Stimulated activated CD4-positive, alpha-beta T cell treated with anti-CD3 and anti-CD28 coated beads, Interleukin-4, amount 100 ng/mL, for 4 hours (primary cell): Measurements from ENCODE around the gene CAPS.
A peak's percentile ranks its signal among the peaks of the same experiment; 100 is the strongest.
"Not testable (repeated sequence)": the region's sequence is repeated elsewhere in the genome, so short reads cannot be mapped to it uniquely, and the experiment has no call there.

ENCODE experiments used
- DNase-seq, 2 experiments: peaks; one replicate each; pipeline ENCODE4 v3.0.0-alpha.2; 2020

Gene CAPS

DNA sequence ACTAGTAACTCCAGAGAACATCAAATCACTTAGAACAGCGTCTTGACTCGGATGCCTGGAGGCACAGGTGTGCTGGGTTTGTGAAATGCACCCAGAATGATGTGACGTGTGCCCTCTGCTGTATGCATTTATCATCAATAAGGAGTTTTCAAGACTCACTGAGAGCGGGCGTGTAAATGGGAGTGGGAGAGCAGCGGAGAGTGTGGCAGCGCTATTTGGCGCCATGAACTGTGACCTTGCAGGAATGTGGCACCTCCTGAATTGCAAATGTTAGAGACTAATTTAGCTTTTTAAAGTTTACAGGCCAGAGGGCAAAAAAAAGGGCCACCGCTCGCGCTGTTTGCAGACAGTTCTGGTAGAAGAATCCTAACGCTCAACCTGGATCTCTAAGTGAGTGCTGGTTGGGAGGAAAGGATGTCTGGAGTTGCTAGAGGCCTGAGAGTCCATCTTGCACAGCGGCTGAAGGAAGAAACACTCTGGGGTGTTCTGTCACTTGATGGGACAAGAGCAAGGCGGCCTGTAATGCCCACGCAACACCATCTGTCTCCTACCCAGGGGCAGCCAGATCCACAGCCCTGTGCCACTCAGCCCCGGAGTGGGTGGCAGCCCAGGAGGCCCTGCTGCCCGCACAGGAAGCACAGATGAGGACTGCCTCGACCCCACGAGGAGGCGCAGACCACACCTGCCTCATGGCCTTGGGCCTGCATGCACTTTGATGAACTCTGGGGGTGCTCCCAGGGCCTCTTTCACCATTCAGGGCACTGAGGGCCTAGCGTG lies 44.2 kb downstream of the CAPS start:
- no peak for DNase-seq

DNA sequence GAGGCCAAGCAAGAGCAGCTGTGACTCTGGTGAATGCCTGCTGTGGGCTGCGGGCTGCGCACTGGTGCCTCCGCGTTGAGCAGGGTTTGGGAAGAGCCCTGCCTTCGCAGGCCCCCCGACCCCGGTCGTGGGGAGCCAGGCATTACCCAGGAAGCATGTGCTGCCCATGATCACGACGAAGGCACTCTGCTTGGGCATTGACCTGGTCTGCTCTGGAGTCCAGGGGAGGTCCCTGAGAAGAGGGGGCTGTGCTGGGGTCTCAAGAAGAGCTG lies 44.7 kb downstream of the CAPS start:
- DNase-seq, result no peak

- DNase-seq, result no peak
Observed at GRCh38 chr19:5959260-5960004, 45.4 kb downstream of the CAPS start.

DNA sequence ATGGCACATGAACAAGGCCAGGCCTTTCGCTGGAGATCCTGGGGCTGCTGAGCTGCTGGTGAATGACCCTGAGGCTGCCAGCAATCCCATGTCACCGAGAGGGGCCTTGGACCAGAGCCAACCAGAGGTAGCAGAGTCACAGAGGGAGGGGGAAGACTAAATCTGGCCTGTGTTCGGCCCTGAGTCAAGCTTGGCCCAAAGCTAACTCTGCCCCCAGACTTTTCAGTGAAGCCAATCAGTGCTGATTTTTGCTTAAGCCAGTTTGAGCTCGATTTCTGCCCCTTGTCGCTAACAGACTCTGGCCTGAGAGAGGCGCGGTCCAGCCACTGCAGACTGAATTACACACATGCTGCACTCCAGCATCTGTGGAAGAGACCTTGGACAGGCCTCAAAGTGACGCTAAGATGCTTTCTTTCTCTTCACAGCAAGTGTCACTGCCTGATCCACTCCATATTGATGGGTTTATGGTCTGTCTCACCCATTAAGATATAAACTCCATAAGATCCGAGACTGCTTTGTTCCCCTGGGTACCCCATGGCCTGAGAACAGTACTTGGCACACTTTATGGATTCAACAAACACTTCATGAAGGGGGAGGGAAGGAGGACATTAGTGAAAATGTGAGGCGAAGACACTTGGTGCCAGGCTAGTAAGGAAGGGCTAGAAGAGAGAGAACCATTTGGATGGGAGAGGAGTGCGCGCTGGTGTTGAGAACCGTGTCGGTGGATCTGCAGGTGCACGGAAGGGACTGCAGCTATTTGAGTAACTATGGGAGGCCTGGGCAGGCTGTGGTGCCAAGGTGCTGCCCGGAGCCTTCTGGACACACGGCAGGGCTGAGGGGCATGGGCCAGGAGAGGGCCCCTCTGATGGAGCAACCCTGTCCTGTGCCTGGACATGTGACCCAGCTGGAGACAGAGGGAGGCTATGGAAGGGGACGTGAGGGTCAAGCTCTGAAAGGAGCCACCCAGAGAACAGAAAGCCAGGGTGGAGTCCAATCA lies 46.2 kb downstream of the CAPS start:
- no peak for DNase-seq

DNA sequence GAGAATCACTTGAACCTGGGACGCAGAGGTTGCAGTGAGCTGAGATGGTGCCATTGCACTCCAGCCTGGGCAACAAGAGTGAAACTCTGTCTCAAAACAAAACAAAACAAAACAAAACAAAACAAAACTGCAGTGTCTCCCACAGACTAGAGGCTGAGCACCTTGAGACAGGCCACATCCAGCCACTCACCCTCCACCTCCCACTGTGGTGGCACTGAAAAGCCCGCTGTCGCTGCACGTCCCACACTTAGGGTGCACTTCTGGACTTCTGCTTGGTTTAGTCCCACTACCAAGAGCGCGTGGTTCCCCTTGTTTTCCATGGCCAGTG lies 47.6 kb downstream of the CAPS start:
- DNase-seq, result not testable (repeated sequence)

DNA sequence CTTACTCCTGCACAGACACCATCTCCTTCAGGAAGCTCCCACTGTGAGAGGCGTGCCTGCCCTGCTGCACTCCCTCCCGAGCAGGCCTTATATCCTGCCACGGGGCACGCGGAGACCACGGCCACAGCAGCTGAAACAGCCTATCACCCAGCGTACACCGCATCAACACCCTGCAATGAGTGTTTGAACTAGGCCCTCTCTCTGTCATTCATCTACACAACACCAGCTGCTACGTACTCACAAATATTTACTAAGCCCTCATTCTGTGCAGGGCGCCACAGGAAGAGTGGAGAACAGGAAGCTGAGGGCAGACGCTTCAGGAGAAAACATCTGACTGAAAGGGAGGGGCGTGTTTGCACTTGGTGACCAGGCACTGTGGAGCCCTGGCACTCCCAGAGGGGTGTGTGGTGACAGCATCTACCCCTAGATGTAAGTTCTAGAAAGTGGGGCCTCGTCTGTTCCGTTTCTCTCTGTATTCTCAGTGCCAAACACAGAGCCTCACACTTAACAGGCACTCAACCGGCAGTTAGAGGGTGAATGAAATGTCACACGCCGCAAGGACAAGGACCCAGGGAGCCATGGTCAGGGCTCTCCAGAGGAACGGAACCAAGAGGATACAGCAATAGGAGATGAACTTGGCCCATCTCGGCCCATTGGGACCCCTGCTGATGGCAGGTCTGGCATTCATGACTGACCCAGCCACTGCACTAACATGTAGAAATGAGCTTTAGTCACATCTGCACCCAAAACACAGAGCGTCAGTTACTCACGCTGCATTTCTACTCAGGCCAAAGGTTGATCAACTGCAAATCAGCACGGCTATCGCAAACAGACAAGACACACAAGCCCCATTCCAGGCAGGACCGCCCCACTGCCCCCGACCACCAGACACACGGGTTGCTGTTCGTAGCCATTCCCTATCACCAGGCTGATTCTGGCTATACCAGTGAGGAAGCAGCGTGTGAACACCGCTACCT lies 48.2 kb downstream of the CAPS start:
- peak in 1 of 2 experiments; percentile 54 for DNase-seq

GRCh38 chr19:5963259-5963658 lies 49.2 kb downstream of the CAPS start:
- DNase-seq, result not testable (repeated sequence)

DNA sequence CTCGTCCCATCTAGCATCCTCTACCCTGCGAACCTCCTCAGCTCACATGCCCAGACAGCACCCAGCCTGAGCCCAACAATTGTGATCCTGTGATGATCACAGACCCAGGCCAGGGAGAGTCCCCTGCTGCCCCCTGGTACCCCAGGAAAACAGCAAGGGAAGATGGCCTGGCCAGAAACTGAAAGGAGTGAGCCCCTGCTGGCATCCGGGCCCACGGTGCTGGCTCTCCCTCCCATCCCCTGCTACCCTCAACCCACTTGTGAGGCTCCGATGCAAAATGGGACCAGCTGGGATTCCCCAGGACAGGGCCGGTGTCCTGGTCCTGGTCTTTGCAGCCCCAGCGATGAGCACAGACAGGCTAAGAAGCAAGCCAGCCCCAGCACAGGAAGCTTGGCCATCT lies 49.8 kb downstream of the CAPS start:
- no peak for DNase-seq

- DNase-seq, result no peak
Observed at GRCh38 chr19:5964816-5965565, 50.9 kb downstream of the CAPS start.
